ENCODE measurements around the gene RASAL2. TPM values are rescaled to one million over a fixed set of nuclear protein-coding genes. Genes with fewer than 3 reads are reported as not detected.

RASAL2 gene
- total RNA-seq, 3 donors from 2014 or later = 28.5 to 41.0 (median 40.5) TPM

GRCh38 chr1:178494569-178494971 is 400.7 kb downstream of the RASAL2 start:
- Histone ChIP-seq H3K27ac (no peak overlapping the region), H3K4me1 (no peaks in the 10 kb centered on the region), H3K9me3 (no peaks in the 10 kb centered on the region), H3K27me3 (no peaks in the 10 kb centered on the region), H3K36me3 (no peaks in the 10 kb centered on the region), H3K4me3 (no peak overlapping the region)
- TF ChIP-seq, protein P1, sequence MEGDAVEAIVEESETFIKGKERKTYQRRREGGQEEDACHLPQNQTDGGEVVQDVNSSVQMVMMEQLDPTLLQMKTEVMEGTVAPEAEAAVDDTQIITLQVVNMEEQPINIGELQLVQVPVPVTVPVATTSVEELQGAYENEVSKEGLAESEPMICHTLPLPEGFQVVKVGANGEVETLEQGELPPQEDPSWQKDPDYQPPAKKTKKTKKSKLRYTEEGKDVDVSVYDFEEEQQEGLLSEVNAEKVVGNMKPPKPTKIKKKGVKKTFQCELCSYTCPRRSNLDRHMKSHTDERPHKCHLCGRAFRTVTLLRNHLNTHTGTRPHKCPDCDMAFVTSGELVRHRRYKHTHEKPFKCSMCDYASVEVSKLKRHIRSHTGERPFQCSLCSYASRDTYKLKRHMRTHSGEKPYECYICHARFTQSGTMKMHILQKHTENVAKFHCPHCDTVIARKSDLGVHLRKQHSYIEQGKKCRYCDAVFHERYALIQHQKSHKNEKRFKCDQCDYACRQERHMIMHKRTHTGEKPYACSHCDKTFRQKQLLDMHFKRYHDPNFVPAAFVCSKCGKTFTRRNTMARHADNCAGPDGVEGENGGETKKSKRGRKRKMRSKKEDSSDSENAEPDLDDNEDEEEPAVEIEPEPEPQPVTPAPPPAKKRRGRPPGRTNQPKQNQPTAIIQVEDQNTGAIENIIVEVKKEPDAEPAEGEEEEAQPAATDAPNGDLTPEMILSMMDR (IDR thresholded peaks at IDR 0.05) = no peak
- no peak for TF ChIP-seq POLR2A (IDR thresholded peaks at IDR 0.05)
- TF ChIP-seq POLR2AphosphoS5 (IDR thresholded peaks at IDR 0.05) = no peak
- no peak for DNase-seq (ENCODE audit: low spot score in 2 of 2)
- intact Hi-C loops (cut with DNase I; ENCODE audit: low total_unique reads) = no loop called here

- Histone ChIP-seq H3K4me3 (no peak overlapping the region), H3K9me3 (no peaks in the 10 kb centered on the region), H3K36me3 (no peaks in the 10 kb centered on the region), H3K27me3 (no peaks in the 10 kb centered on the region), H3K4me1 (no peaks in the 10 kb centered on the region), H3K27ac (no peak overlapping the region)
- no peak for DNase-seq (ENCODE audit: low spot score in 2 of 2)
- intact Hi-C loops (cut with DNase I; ENCODE audit: low total_unique reads) = no loop called here
- TF ChIP-seq POLR2A (IDR thresholded peaks at IDR 0.05) (no peak), POLR2AphosphoS5 (IDR thresholded peaks at IDR 0.05) (no peak)
- TF ChIP-seq, protein P1 (IDR thresholded peaks at IDR 0.05) = no peak
These were observed 401.3 kb downstream of the RASAL2 start for GRCh38 chr1:178495158-178495557.

DNA sequence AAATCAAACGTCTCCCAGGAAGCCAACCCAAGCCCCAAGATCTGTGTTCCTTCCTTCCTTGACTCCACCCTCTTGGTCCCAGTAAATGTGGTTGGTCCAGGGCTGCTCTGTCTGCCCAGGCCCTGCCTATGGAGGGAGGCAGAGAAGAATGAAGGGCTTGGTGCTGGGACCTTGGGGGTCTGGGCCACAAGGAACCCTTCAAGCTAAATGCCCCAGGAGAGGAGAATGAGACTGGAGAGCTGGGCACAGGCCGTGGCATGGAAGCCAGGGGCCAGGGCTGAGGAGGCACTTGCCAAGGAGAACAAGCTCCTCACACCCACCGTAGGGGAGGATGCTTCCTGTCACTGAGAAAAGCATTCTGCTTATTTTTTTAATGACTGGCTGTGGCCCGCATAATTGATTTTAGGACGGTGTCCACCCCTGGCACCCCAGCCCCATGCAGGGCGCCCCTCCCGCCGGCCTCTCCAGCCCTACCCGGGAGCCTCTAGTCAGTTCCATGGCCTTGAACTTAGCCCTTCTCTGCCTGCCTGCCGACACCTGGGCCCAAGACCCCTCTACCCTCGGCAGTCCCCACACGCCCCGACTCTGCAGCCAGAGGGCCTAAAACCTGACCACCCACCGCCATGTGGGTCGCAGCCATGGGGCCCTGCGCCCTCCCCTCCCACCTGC is 402.0 kb downstream of the RASAL2 start:
- H3K4me1 ChIP-seq = no peaks in the 10 kb centered on the region
- H3K4me3 ChIP-seq = no peak overlapping the region
- H3K27ac ChIP-seq = no peak overlapping the region
- no peak for TF ChIP-seq POLR2AphosphoS5 (IDR thresholded peaks at IDR 0.05)
- no peak for TF ChIP-seq POLR2A (IDR thresholded peaks at IDR 0.05)
- TF ChIP-seq, protein P1 (IDR thresholded peaks at IDR 0.05) = no peak
- intact Hi-C loops (cut with DNase I; ENCODE audit: low total_unique reads) = no loop called here
- DNase-seq (ENCODE audit: low spot score in 2 of 2) = no peak
- H3K36me3 ChIP-seq = no peaks in the 10 kb centered on the region
- H3K9me3 ChIP-seq = no peaks in the 10 kb centered on the region
- no peaks in the 10 kb centered on the region for H3K27me3 ChIP-seq

- no peak for TF ChIP-seq POLR2A (IDR thresholded peaks at IDR 0.05)
- TF ChIP-seq POLR2AphosphoS5 (IDR thresholded peaks at IDR 0.05) = no peak
- TF ChIP-seq, protein P1 (IDR thresholded peaks at IDR 0.05) = no peak
- Histone ChIP-seq H3K27me3 (no peaks in the 10 kb centered on the region), H3K27ac (no peak within 1 kb of the TSS), H3K4me3 (no peak within 1 kb of the TSS), H3K4me1 (no peaks in the 10 kb centered on the region), H3K9me3 (no peaks in the 10 kb centered on the region), H3K36me3 (no peaks in the 10 kb centered on the region)
- intact Hi-C loops (cut with DNase I; ENCODE audit: low total_unique reads) = no loop called here
- DNase-seq (ENCODE audit: low spot score in 2 of 2) = no peak
These were observed 402.7 kb downstream of the RASAL2 start, which contains the start of gene CLEC20A for GRCh38 chr1:178496410-178497135. Gene CLEC20A (minus strand): TSS chr1:178496964. CDS start chr1:178496939, 25 bp downstream.

DNA sequence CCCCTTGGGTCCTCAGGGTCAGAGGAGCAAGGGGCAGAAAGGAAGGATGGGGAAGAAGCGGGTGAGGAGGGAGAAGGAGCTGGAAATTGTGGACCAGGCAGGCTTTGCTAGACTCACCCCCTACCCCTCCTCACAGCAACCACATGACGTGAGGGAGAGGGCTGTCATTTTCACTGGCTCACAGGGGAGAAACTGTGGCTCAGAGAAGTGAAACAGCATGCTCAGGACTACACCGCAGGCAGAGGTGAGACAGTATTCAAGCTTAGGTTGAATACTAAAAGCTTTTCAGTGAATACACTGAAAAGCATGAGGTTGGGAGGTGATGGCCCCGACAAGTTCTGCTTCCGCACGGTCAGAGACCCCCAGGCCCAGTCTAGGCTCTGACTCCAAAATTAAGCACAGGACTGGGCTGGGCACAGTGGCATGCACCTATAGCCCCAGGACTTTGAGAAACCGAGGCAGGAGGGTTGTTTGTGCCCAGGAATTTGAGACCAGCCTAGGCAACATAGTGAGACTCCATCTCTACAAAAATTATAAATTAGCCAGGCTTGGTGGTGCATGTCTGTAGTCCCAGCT is 404.1 kb downstream of the RASAL2 start:
- DNase-seq (ENCODE audit: low spot score in 2 of 2) = no peak
- H3K9me3 ChIP-seq = no peaks in the 10 kb centered on the region
- no peak overlapping the region for H3K27ac ChIP-seq
- H3K4me1 ChIP-seq = no peaks in the 10 kb centered on the region
- no peaks in the 10 kb centered on the region for H3K36me3 ChIP-seq
- intact Hi-C loops (cut with DNase I; ENCODE audit: low total_unique reads) = no loop called here
- TF ChIP-seq POLR2AphosphoS5 (IDR thresholded peaks at IDR 0.05) = no peak
- TF ChIP-seq, protein P1 (IDR thresholded peaks at IDR 0.05) = no peak
- TF ChIP-seq POLR2A (IDR thresholded peaks at IDR 0.05) = no peak
- no peak overlapping the region for H3K4me3 ChIP-seq
- no peaks in the 10 kb centered on the region for H3K27me3 ChIP-seq
